Measurements from ENCODE around the gene EEF1E1.
"Not testable (repeated sequence)": the region's sequence is repeated elsewhere in the genome, so short reads cannot be mapped to it uniquely, and the experiment has no call there.

The EEF1E1 gene

GRCh38 chr6:8061736-8062135, 40.6 kb downstream of the EEF1E1 start:
- ATAC-seq: no peak

DNA sequence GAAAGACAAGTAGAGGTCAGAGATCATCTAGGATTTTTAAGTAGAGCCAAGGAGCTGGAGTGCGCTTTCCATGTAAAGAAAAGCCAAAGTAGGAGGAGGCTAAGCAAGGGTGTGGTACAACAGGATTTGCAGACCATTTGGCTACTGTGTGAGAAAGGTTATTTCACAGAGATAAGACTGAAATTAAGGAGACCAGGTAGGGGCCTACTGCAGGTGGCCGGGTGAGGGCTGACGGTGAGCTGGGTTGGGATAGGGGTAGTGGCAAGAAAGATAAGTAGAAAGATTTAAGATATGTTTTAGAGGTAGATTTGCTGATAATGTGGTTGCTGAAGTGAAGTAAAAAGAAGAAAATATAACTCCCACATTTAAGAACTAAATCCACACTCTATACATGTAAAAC, 42.0 kb downstream of the EEF1E1 start:
- ATAC-seq: no peak

DNA sequence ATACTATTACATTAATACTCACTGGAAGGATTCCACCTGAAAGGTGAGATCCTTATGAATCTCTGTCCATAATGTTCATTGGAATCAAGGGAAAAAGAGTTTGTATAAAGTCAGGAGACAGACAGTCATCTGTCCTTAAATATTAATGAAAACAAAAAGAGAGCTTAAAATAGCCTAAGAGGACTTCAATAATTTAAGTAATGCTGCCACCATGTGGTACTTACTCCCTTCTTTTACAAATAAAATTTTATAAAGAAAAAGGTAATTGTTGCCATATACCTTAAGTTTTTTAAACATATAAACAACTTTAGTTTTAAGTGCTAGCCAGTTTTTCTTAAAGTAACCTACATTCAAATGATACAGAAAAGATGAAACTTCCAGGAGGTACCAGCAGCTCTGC, 43.2 kb downstream of the EEF1E1 start:
- no peak for ATAC-seq

DNA sequence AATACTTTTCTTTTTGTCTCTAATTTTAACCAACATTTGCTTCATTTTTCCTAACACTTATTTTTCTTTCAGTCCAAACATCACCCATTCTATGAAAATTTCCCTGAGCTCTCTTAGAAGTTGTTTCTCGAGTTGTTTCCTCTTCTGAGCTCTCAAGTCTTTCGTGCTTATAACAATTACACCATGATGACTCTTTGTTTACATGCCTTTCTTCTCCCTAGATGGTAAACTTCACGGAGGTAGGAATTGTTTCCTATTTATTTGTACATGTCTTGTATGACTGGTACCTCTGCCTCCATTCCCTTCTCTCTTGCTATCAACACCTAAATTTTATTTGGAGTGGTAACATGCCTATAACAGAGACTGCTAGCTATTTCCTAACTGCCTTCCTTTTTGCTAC, 44.6 kb downstream of the EEF1E1 start:
- no peak for ATAC-seq

GRCh38 chr6:8057263-8057662, 45.1 kb downstream of the EEF1E1 start:
- no peak for ATAC-seq

DNA sequence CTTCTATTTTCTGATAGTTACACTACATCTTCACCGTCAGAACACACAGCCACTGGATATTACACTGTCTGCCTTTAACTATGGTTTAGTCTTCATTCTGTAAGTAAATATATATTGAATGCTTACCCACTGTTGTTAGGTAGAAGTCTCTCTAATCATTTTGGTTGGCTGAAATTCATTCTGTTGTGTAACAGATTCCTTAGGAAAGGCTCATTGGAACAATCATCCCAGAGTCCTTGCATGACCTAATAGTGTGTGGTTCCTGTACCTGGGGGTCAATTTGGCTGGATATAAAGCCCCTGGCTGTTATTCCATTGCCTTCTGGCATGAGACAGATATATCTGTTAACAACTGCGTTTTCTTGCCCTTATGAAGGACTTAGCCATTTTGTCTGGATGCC, 48.1 kb downstream of the EEF1E1 start:
- no peak for ATAC-seq

GRCh38 chr6:8047541-8048292, 54.6 kb downstream of the EEF1E1 start:
- ATAC-seq: no peak

- ATAC-seq: not testable (repeated sequence)
These were observed 56.6 kb downstream of the EEF1E1 start for GRCh38 chr6:8045769-8046168.

DNA sequence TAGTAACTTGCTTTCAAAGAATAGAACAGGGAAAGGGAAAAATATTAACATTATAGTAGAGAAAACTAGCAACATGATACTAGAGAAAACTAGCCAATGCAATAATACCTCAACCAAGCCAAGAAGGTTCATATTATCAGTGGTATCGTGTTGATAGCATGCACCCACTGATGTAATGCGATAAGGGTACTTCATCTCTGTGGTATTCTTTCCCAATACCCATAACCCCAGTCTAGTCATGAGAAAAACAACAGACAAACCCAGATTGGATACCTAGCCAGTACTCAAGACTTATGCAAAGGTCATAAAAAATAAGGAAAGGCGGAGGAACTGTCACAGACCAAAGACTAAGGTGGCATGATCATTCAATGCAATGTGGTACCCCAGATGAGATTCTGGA, 59.1 kb downstream of the EEF1E1 start:
- ATAC-seq: no peak

GRCh38 chr6:8041913-8042583, 60.3 kb downstream of the EEF1E1 start:
- no peak for ATAC-seq

- ATAC-seq: not testable (repeated sequence)
These were observed 68.2 kb downstream of the EEF1E1 start for GRCh38 chr6:8034107-8034506.

DNA sequence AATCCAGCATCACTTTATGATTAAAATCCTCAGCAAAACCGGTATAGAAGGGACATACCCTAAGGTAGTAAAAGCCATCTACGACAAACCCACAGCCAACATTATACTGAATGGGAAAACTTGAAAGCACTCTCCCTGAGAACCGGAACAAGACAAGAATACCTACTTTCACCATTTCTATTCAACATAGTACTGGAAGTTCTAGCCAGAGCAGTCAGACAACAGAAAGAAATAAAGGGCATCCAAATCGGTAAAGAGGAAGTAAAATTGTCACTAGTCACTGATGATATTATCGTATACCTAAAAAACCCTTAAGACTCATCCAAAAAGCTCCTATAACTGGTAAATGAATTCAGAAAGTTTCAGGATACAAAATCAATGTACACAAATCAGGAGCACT, 71.4 kb downstream of the EEF1E1 start:
- ATAC-seq: no peak
